Peyer's patch (tissue), 4 donors: ENCODE results near the gene DPYD. TPM values are rescaled to one million over a fixed set of nuclear protein-coding genes. Genes with fewer than 3 reads are reported as not detected.

Source experiments
- DNase-seq, 3 donors: peaks; one replicate each; pipeline ENCODE4 v3.0.0-alpha.2; 2017 to 2019
- H3K27ac ChIP-seq, 4 donors: fragments of 200-600 bp; sonication (generic); one replicate each; pipeline ENCODE4 v1.5.1; 2016 to 2019
- H3K27me3 ChIP-seq, 2 donors: fragments of 200-600 bp; sonication (generic); one replicate each; pipeline ENCODE4 v1.5.1; 2019
- H3K36me3 ChIP-seq, 3 donors: fragments of 200-600 bp; sonication (generic); one replicate each; pipeline ENCODE4 v1.5.1; 2016 to 2019
- H3K4me1 ChIP-seq, 4 donors: fragments of 200-600 bp; sonication (generic); one replicate each; pipeline ENCODE4 v1.5.1; 2016 to 2019
- H3K4me3 ChIP-seq, 4 donors: fragments of 200-600 bp; sonication (generic); 1 replicate in 3 of 4; 2 replicates in 1 of 4; pipeline ENCODE4 v1.5.1; 2016 to 2019; ENCODE audit warnings: mild to moderate bottlenecking in 1 of 4
- H3K9me3 ChIP-seq, 4 donors: fragments of 200-600 bp; sonication (generic); one replicate each; pipeline ENCODE4 v1.5.1; 2016 to 2019; ENCODE audit warnings: mild to moderate bottlenecking in 1 of 4
- CTCF ChIP-seq, 6 experiments: fragments of 450-650 bp in 4 of 6; fragments of 200-600 bp in 2 of 6; sonication (generic) in 1 of 6; IDR thresholded peaks; one replicate each; pipeline ENCODE4 v1.5.1; 2017 to 2019; ENCODE audit warnings: antibody characterized with exemption in 6 of 6, mild to moderate bottlenecking in 3 of 6, moderate library complexity in 1 of 6
- POLR2A ChIP-seq, 2 donors: fragments of 450-650 bp; IDR thresholded peaks; one replicate each; pipeline ENCODE4 v1.5.1; 2017; ENCODE audit warnings: antibody characterized with exemption in 2 of 2, mild to moderate bottlenecking in 2 of 2, moderate library complexity in 2 of 2
- total RNA-seq, 4 donors: library from RNA; depleted of rRNA; stranded (reverse); fragments of >200 nt; gene quantifications; one replicate each; pipeline ENCODE4 v1.1.0, GENCODE V29; 2016

The DPYD gene
- total RNA-seq, 4 donors from 2014 or later, result 30.8 to 39.7 (median 36.4) TPM

DNA sequence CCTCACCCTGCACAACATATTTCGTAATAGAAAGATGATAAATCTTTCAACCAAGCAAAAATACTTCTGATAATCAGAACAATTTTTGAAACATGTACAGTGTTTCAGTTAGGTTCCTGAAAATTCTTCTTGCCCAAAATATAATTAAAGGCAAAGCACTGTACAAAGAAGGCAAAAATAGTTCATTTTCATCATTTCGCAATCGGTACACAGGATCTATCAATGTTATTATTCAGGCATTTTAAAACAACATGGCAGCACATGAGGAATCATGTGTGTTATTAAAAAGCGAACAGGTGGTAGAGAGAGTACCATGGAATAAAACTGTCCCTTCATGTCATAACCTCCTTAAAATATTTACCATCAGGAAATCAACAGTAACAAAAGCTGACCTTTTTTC is 356.9 kb downstream of the DPYD start:
- no peak for DNase-seq
- no peaks in the 10 kb centered on the region for H3K4me1 ChIP-seq
- no peaks in the 10 kb centered on the region for H3K27me3 ChIP-seq
- H3K36me3 ChIP-seq, result no peaks in the 10 kb centered on the region
- H3K9me3 ChIP-seq, result no peaks in the 10 kb centered on the region
- TF ChIP-seq POLR2A (IDR thresholded peaks at IDR 0.05), result no peak
- no peak for TF ChIP-seq CTCF (IDR thresholded peaks at IDR 0.05)
- no peak overlapping the region for H3K27ac ChIP-seq
- no peak overlapping the region for H3K4me3 ChIP-seq

GRCh38 chr1:97562081-97562480 is 358.8 kb downstream of the DPYD start:
- H3K27ac ChIP-seq, result no peak overlapping the region
- no peaks in the 10 kb centered on the region for H3K27me3 ChIP-seq
- no peaks in the 10 kb centered on the region for H3K4me1 ChIP-seq
- no peak overlapping the region for H3K4me3 ChIP-seq
- no peak for TF ChIP-seq CTCF (IDR thresholded peaks at IDR 0.05)
- no peak for TF ChIP-seq POLR2A (IDR thresholded peaks at IDR 0.05)
- no peak for DNase-seq
- H3K36me3 ChIP-seq, result no peaks in the 10 kb centered on the region
- no peaks in the 10 kb centered on the region for H3K9me3 ChIP-seq

DNA sequence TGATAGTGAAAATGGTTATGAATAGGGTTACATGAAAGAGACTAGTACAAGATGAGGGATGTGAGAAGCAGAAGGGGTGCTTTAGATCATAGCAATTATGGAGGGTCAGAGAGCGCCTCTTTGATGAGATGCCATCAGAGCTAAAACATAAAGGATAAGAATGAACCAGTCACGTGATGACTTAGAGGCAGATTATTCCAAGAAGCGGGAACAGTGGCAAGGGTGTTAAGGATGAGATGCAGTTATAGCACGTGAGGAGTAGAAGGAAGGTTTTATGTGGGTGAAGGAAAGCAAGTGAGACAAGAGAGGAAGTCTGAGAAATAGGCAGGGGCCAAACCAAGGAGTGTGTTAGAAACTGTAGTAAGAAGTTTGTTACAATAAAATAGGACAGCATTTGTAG is 360.1 kb downstream of the DPYD start:
- DNase-seq, result no peak
- no peaks in the 10 kb centered on the region for H3K4me1 ChIP-seq
- H3K36me3 ChIP-seq, result no peaks in the 10 kb centered on the region
- TF ChIP-seq POLR2A (IDR thresholded peaks at IDR 0.05), result no peak
- no peak for TF ChIP-seq CTCF (IDR thresholded peaks at IDR 0.05)
- H3K27ac ChIP-seq, result no peak overlapping the region
- no peaks in the 10 kb centered on the region for H3K9me3 ChIP-seq
- no peaks in the 10 kb centered on the region for H3K27me3 ChIP-seq
- no peak overlapping the region for H3K4me3 ChIP-seq

DNA sequence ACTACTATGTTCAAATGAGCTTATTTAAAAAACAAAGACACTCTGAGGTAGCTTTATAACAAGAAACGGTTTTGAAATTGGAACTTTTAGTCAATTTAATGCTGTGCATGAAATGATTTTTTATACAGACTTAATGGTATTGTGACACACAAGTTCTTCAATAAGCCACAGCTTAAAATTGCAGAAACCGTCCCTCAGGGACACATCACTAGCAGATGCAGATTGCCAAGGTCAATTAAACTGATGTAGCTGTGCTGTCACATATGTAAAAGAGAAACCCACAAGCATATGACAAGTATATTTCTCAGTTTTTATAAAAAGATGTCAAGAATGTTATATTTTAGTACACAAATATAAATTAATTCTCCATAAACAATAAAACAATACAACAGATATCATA is 366.9 kb downstream of the DPYD start:
- Histone ChIP-seq H3K27ac (no peak overlapping the region), H3K9me3 (no peaks in the 10 kb centered on the region), H3K27me3 (no peaks in the 10 kb centered on the region), H3K4me3 (no peak overlapping the region), H3K4me1 (no peaks in the 10 kb centered on the region), H3K36me3 (peaks cover 0 to 6% (median 0%) of the 10 kb centered on the region in 3 donors)
- TF ChIP-seq POLR2A (IDR thresholded peaks at IDR 0.05) (no peak), CTCF (IDR thresholded peaks at IDR 0.05) (no peak)
- no peak for DNase-seq

GRCh38 chr1:97551113-97551512 is 369.7 kb downstream of the DPYD start:
- Histone ChIP-seq H3K9me3 (no peaks in the 10 kb centered on the region), H3K4me1 (no peaks in the 10 kb centered on the region), H3K27me3 (no peaks in the 10 kb centered on the region), H3K36me3 (peaks cover 0 to 8% (median 0%) of the 10 kb centered on the region in 3 donors), H3K27ac (no peak overlapping the region), H3K4me3 (no peak overlapping the region)
- TF ChIP-seq POLR2A (IDR thresholded peaks at IDR 0.05) (no peak), CTCF (IDR thresholded peaks at IDR 0.05) (no peak)
- no peak for DNase-seq

- Histone ChIP-seq H3K27me3 (no peaks in the 10 kb centered on the region), H3K27ac (no peak overlapping the region), H3K4me3 (no peak overlapping the region), H3K4me1 (no peaks in the 10 kb centered on the region), H3K36me3 (peaks cover 0 to 8% (median 0%) of the 10 kb centered on the region in 3 donors), H3K9me3 (no peaks in the 10 kb centered on the region)
- DNase-seq, result no peak
- no peak for TF ChIP-seq CTCF (IDR thresholded peaks at IDR 0.05)
- no peak for TF ChIP-seq POLR2A (IDR thresholded peaks at IDR 0.05)
These were observed 375.4 kb downstream of the DPYD start for GRCh38 chr1:97545446-97545845.
